Left lung (tissue), 10 donors: ENCODE results near the gene CFAP70. TPM values are rescaled to one million over a fixed set of nuclear protein-coding genes. Genes with fewer than 3 reads are reported as not detected.
"Not testable (repeated sequence)": the region's sequence is repeated elsewhere in the genome, so short reads cannot be mapped to it uniquely, and the experiment has no call there.

Experiments
- ATAC-seq: fragments of 200-7000 bp; cut with Tn5 transposase; one replicate; pipeline ENCODE4 v1.9.1; 2020; ENCODE audit warnings: moderate library complexity
- DNase-seq, 4 donors: peaks; one replicate each; pipeline ENCODE4 v3.0.0-alpha.2; 2013 to 2020
- H3K27ac ChIP-seq, 2 donors: fragments of 200-600 bp; sonication (generic) in 1 of 2; one replicate each; pipeline versions ENCODE4 v1.5.0 to v1.8.0; 2020 to 2021
- H3K27me3 ChIP-seq, 2 donors: fragments of 200-600 bp; sonication (generic) in 1 of 2; one replicate each; pipeline versions ENCODE4 v1.5.0 to v1.8.0; 2020 to 2021
- H3K36me3 ChIP-seq, 2 donors: fragments of 200-600 bp; sonication (generic) in 1 of 2; one replicate each; pipeline versions ENCODE4 v1.5.0 to v1.8.0; 2020 to 2021
- H3K4me1 ChIP-seq, 2 donors: fragments of 200-600 bp; one replicate each; pipeline ENCODE4 v1.8.0; 2021
- H3K4me3 ChIP-seq, 2 donors: fragments of 200-600 bp; sonication (generic) in 1 of 2; one replicate each; pipeline versions ENCODE4 v1.5.0 to v1.8.0; 2020 to 2021; ENCODE audit warnings: mild to moderate bottlenecking in 1 of 2
- H3K9me3 ChIP-seq, 2 donors: fragments of 200-600 bp; sonication (generic) in 1 of 2; one replicate each; pipeline versions ENCODE4 v1.5.0 to v1.8.0; 2020 to 2021
- intact Hi-C, 2 donors: fragments of 100-400 bp; cut with DNase I; formaldehyde crosslinking; loops; one replicate each; pipeline versions ENCODE4 v1.11.2 to v1.14.2; 2022
- polyA plus RNA-seq, 6 donors: library from polyadenylated mRNA; unstranded; fragments of 120-200 nt; gene quantifications; one replicate each; pipeline ENCODE4 v1.2.1, GENCODE V29; 2013; ENCODE audit not compliant: insufficient read length in 6 of 6
- total RNA-seq, 2 donors: library from RNA; stranded (reverse); fragmentation: NEBNext Ultra II Directional; extraction: Animal tissue kit (Norgen Biotek cat#: 25700); gene quantifications; one replicate each; pipeline ENCODE4 v1.2.1, GENCODE V29; 2021
- TF ChIP-seq, protein P1 (sequence below), 2 donors: fragments of 200-600 bp; sonication (generic) in 1 of 2; IDR thresholded peaks; one replicate each; pipeline versions ENCODE4 v1.5.0 to v1.8.0; 2021; ENCODE audit warnings: antibody characterized with exemption in 2 of 2
- donor health status: DM: no; HTN: yes; CAD: no.
- donor health status: DM: no; HTN: no; CAD: no.

Gene CFAP70
- total and polyA plus RNA-seq, 8 donors = 0.87 to 21.8 (median 12.4) TPM

DNA sequence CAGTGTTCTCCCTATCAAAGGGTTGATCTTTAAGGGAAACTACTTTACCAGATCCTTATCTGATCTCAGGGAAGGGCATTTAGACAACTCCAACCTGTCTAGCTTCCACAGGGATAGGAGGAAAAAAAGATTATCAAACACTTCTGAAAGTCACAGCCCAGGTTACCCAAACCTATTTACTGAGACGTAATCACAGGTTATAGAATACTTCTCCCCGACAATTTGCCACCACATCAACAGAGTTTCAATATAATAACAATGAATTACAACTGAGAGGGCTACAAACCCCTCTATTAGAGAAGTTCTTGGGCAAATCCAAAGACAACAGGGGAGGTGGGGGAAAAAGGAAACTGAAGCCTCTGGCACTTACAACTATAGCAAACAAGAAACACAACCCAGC, 26.3 kb downstream of the CFAP70 start:
- TF ChIP-seq, protein P1, sequence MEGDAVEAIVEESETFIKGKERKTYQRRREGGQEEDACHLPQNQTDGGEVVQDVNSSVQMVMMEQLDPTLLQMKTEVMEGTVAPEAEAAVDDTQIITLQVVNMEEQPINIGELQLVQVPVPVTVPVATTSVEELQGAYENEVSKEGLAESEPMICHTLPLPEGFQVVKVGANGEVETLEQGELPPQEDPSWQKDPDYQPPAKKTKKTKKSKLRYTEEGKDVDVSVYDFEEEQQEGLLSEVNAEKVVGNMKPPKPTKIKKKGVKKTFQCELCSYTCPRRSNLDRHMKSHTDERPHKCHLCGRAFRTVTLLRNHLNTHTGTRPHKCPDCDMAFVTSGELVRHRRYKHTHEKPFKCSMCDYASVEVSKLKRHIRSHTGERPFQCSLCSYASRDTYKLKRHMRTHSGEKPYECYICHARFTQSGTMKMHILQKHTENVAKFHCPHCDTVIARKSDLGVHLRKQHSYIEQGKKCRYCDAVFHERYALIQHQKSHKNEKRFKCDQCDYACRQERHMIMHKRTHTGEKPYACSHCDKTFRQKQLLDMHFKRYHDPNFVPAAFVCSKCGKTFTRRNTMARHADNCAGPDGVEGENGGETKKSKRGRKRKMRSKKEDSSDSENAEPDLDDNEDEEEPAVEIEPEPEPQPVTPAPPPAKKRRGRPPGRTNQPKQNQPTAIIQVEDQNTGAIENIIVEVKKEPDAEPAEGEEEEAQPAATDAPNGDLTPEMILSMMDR (IDR thresholded peaks at IDR 0.05) = no peak
- DNase-seq = no peak
- Histone ChIP-seq H3K4me3 (no peak overlapping the region), H3K27me3 (no peaks in the 10 kb centered on the region), H3K9me3 (no peaks in the 10 kb centered on the region), H3K36me3 (no peaks in the 10 kb centered on the region), H3K4me1 (no peaks in the 10 kb centered on the region), H3K27ac (no peak overlapping the region)
- intact Hi-C loops = no loop called here
- ATAC-seq = no peak

DNA sequence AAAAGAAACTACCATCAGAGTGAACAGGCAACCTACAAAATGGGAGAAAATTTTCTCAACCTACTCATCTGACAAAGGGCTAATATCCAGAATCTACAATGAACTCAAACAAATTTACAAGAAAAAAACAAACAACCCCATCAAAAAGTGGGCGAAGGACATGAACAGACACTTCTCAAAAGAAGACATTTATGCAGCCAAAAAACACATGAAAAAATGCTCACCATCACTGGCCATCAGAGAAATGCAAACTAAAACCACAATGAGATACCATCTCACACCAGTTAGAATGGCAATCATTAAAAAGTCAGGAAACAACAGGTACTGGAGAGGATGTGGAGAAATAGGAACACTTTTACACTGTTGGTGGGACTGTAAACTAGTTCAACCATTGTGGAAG, 30.1 kb downstream of the CFAP70 start:
- H3K36me3 ChIP-seq, H3K9me3 ChIP-seq, H3K27ac ChIP-seq, ATAC-seq, H3K27me3 ChIP-seq, H3K4me3 ChIP-seq, intact Hi-C loops, DNase-seq, H3K4me1 ChIP-seq: not testable (repeated sequence)

DNA sequence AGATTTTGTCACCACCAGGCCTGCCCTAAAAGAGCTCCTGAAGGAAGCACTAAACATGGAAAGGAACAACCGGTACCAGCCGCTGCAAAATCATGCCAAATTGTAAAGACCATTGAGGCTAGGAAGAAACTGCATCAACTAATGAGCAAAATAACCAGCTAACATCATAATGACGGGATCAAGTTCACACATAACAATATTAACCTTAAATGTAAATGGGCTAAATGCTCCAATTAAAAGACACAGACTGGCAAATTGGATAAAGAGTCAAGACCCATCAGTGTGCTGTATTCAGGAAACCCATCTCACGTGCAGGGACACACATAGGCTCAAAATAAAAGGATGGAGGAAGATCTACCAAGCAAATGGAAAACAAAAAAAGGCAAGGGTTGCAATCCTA, 33.4 kb downstream of the CFAP70 start:
- DNase-seq, ATAC-seq, H3K36me3 ChIP-seq, H3K27me3 ChIP-seq, intact Hi-C loops, H3K4me3 ChIP-seq, H3K9me3 ChIP-seq, H3K27ac ChIP-seq, H3K4me1 ChIP-seq: not testable (repeated sequence)

DNA sequence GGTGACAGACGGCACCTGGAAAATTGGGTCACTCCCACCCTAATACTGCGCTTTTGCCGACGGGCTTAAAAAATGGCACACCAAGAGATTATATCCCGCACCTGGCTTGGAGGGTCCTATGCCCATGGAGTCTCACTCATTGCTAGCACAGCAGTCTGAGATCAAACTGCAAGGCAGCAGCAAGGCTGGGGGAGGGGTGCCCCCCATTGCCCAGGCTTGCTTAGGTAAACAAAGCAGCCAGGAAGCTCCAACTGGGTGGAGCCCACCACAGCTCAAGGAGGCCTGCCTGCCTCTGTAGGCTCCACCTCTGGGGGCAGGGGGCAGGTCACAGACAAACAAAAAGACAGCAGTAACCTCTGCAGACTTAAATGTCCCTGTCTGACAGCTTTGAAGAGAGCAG, 35.1 kb downstream of the CFAP70 start:
- H3K9me3 ChIP-seq, ATAC-seq, H3K4me1 ChIP-seq, H3K36me3 ChIP-seq, H3K27ac ChIP-seq, H3K27me3 ChIP-seq, DNase-seq, intact Hi-C loops, H3K4me3 ChIP-seq: not testable (repeated sequence)

DNA sequence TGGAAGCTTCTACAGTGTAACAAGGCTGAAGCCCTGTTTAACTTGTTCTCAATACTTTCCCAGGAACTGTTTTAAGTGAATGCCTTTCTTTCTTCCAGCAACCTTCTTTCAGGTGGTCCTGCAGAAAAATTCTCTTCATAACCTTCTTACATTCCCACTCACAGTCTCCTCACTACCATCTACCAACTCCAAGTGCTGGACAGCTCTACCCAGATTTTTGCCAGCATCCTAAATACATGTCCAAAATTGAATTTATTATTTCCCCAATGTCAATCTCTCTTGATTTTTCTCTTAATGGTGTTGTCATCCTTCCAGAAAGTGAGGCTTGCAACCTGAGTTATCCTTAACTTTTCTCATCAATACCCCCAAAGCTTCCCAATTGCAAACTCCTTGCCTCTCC, 48.2 kb downstream of the CFAP70 start:
- Histone ChIP-seq H3K4me1 (no peaks in the 10 kb centered on the region), H3K27ac (no peak overlapping the region), H3K4me3 (no peak overlapping the region), H3K9me3 (peaks cover 0 to 21% of the 10 kb centered on the region in 2 donors), H3K27me3 (no peaks in the 10 kb centered on the region), H3K36me3 (no peaks in the 10 kb centered on the region)
- intact Hi-C loops = no loop called here
- ATAC-seq = no peak
- DNase-seq = no peak
- TF ChIP-seq, protein P1 (IDR thresholded peaks at IDR 0.05) = no peak

DNA sequence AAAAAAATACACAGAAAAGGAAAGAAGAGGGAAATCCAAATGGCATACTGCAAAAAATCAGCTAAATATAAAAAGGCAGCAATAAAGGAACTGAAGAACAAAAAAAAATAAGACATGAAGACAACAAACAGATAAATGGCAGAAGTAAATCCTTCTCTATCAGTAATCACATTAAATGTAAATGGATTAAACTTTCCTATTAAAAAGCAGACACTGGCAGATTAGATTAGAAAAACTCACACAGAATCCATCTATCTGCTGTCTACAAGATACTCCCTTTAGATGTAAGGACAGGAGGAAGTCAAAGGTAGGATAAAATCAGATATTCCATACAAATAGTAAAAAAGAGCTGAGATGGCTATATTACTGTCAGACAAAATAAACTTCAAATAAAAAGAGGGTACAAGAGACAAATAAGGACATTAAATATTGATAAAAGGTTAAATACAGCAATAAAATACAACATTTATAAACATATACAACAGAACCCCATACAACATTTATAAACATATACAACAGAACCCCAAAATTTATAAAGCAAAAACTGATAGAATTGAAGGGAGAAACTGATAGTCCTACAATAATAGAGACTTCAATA, 51.4 kb downstream of the CFAP70 start:
- Histone ChIP-seq H3K4me1 (no peaks in the 10 kb centered on the region), H3K27ac (no peak overlapping the region), H3K27me3 (no peaks in the 10 kb centered on the region), H3K9me3 (peaks cover 0 to 24% of the 10 kb centered on the region in 2 donors), H3K4me3 (no peak overlapping the region), H3K36me3 (no peaks in the 10 kb centered on the region)
- intact Hi-C loops = no loop called here
- no peak for ATAC-seq
- TF ChIP-seq, protein P1 (IDR thresholded peaks at IDR 0.05) = no peak
- DNase-seq = no peak

DNA sequence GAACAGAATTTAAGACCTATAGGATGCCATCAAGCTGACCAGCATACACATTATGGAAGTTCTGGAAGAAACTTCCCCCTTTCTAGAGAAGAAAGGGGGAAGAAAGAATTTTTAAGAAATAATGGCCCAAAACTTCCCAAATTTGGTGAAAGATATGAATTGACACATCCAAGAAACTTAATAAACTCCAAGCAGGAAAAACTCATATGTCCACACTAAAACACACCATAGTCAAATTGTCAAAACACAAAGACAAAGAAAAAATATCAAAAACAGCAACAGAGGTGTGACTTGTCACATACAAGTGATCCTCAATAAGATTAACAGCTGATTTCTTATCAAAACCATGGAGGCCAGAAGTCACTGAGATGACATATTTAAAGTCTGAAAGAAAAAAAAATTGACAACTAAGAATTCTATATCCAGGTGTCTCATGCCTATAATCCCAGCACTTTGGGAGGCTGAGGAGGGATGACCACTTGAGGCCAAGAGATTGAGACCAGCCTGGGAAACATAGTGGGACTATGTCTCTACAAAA, 52.4 kb downstream of the CFAP70 start:
- H3K27ac ChIP-seq = no peak overlapping the region
- intact Hi-C loops = no loop called here
- ATAC-seq (no peak), DNase-seq (no peak)
- no peaks in the 10 kb centered on the region for H3K36me3 ChIP-seq
- TF ChIP-seq, protein P1 (IDR thresholded peaks at IDR 0.05) = no peak
- H3K27me3 ChIP-seq = no peaks in the 10 kb centered on the region
- peaks cover 0 to 24% of the 10 kb centered on the region in 2 donors for H3K9me3 ChIP-seq
- no peak overlapping the region for H3K4me3 ChIP-seq
- H3K4me1 ChIP-seq = no peaks in the 10 kb centered on the region
